Measurements from ENCODE around the gene ARRDC3.

ARRDC3 gene

GRCh38 chr5:91369480-91369879, 13.6 kb downstream of the ARRDC3 start:
- no peak overlapping the region for H3K9ac ChIP-seq (ENCODE audit: low read depth, low read length)
- no peaks in the 10 kb centered on the region for H3K4me1 ChIP-seq (ENCODE audit: insufficient read depth, low read length)
- no peak overlapping the region for H3K27ac ChIP-seq (ENCODE audit: low read length)
- H3K36me3 ChIP-seq (ENCODE audit: insufficient read depth, low read depth, low read length), result peaks cover 68% of the 10 kb centered on the region
- H3K4me3 ChIP-seq (ENCODE audit: low read length), result no peak overlapping the region
- no peaks in the 10 kb centered on the region for H3K9me3 ChIP-seq (ENCODE audit: insufficient read depth, low read depth, low read length)
- H3K27me3 ChIP-seq (ENCODE audit: insufficient read depth, low read length), result no peaks in the 10 kb centered on the region

- Histone ChIP-seq H3K4me1 (ENCODE audit: insufficient read depth, low read length) (no peaks in the 10 kb centered on the region), H3K36me3 (ENCODE audit: insufficient read depth, low read depth, low read length) (peaks cover 54% of the 10 kb centered on the region), H3K27ac (ENCODE audit: low read length) (no peak overlapping the region), H3K27me3 (ENCODE audit: insufficient read depth, low read length) (no peaks in the 10 kb centered on the region), H3K9ac (ENCODE audit: low read depth, low read length) (no peak overlapping the region), H3K9me3 (ENCODE audit: insufficient read depth, low read depth, low read length) (no peaks in the 10 kb centered on the region), H3K4me3 (ENCODE audit: low read length) (no peak overlapping the region)
Observed at GRCh38 chr5:91367908-91368648, 15.0 kb downstream of the ARRDC3 start.

GRCh38 chr5:91367344-91367743, 15.8 kb downstream of the ARRDC3 start:
- no peaks in the 10 kb centered on the region for H3K9me3 ChIP-seq (ENCODE audit: insufficient read depth, low read depth, low read length)
- no peaks in the 10 kb centered on the region for H3K27me3 ChIP-seq (ENCODE audit: insufficient read depth, low read length)
- H3K4me1 ChIP-seq (ENCODE audit: insufficient read depth, low read length), result no peaks in the 10 kb centered on the region
- H3K27ac ChIP-seq (ENCODE audit: low read length), result no peak overlapping the region
- H3K4me3 ChIP-seq (ENCODE audit: low read length), result no peak overlapping the region
- no peak overlapping the region for H3K9ac ChIP-seq (ENCODE audit: low read depth, low read length)
- peaks cover 46% of the 10 kb centered on the region for H3K36me3 ChIP-seq (ENCODE audit: insufficient read depth, low read depth, low read length)

- Histone ChIP-seq H3K9ac (ENCODE audit: low read depth, low read length) (no peak overlapping the region), H3K27ac (ENCODE audit: low read length) (no peak overlapping the region), H3K36me3 (ENCODE audit: insufficient read depth, low read depth, low read length) (peaks cover 38% of the 10 kb centered on the region), H3K27me3 (ENCODE audit: insufficient read depth, low read length) (no peaks in the 10 kb centered on the region), H3K4me1 (ENCODE audit: insufficient read depth, low read length) (no peaks in the 10 kb centered on the region), H3K4me3 (ENCODE audit: low read length) (no peak overlapping the region), H3K9me3 (ENCODE audit: insufficient read depth, low read depth, low read length) (no peaks in the 10 kb centered on the region)
Observed at GRCh38 chr5:91366551-91366950, 16.6 kb downstream of the ARRDC3 start.

- no peaks in the 10 kb centered on the region for H3K4me1 ChIP-seq (ENCODE audit: insufficient read depth, low read length)
- no peak overlapping the region for H3K4me3 ChIP-seq (ENCODE audit: low read length)
- peaks cover 28% of the 10 kb centered on the region for H3K36me3 ChIP-seq (ENCODE audit: insufficient read depth, low read depth, low read length)
- H3K9ac ChIP-seq (ENCODE audit: low read depth, low read length), result no peak overlapping the region
- H3K27me3 ChIP-seq (ENCODE audit: insufficient read depth, low read length), result no peaks in the 10 kb centered on the region
- no peaks in the 10 kb centered on the region for H3K9me3 ChIP-seq (ENCODE audit: insufficient read depth, low read depth, low read length)
- H3K27ac ChIP-seq (ENCODE audit: low read length), result no peak overlapping the region
Observed at GRCh38 chr5:91365498-91365897, 17.6 kb downstream of the ARRDC3 start.

GRCh38 chr5:91362935-91363334, 20.2 kb downstream of the ARRDC3 start:
- no peaks in the 10 kb centered on the region for H3K9me3 ChIP-seq (ENCODE audit: insufficient read depth, low read depth, low read length)
- peaks cover 3% of the 10 kb centered on the region for H3K36me3 ChIP-seq (ENCODE audit: insufficient read depth, low read depth, low read length)
- no peaks in the 10 kb centered on the region for H3K4me1 ChIP-seq (ENCODE audit: insufficient read depth, low read length)
- H3K27me3 ChIP-seq (ENCODE audit: insufficient read depth, low read length), result no peaks in the 10 kb centered on the region
- H3K9ac ChIP-seq (ENCODE audit: low read depth, low read length), result no peak overlapping the region
- H3K4me3 ChIP-seq (ENCODE audit: low read length), result no peak overlapping the region
- H3K27ac ChIP-seq (ENCODE audit: low read length), result no peak overlapping the region

GRCh38 chr5:91361790-91362189, 21.3 kb downstream of the ARRDC3 start:
- Histone ChIP-seq H3K36me3 (ENCODE audit: insufficient read depth, low read depth, low read length) (no peaks in the 10 kb centered on the region), H3K27me3 (ENCODE audit: insufficient read depth, low read length) (no peaks in the 10 kb centered on the region), H3K27ac (ENCODE audit: low read length) (no peak overlapping the region), H3K9ac (ENCODE audit: low read depth, low read length) (no peak overlapping the region), H3K4me3 (ENCODE audit: low read length) (no peak overlapping the region), H3K4me1 (ENCODE audit: insufficient read depth, low read length) (peaks cover 4% of the 10 kb centered on the region), H3K9me3 (ENCODE audit: insufficient read depth, low read depth, low read length) (no peaks in the 10 kb centered on the region)

- Histone ChIP-seq H3K4me3 (ENCODE audit: low read length) (no peak overlapping the region), H3K9ac (ENCODE audit: low read depth, low read length) (no peak overlapping the region), H3K27me3 (ENCODE audit: insufficient read depth, low read length) (no peaks in the 10 kb centered on the region)
Observed at GRCh38 chr5:91361055-91361701, 21.9 kb downstream of the ARRDC3 start.

GRCh38 chr5:91359962-91360609, 23.0 kb downstream of the ARRDC3 start:
- Histone ChIP-seq H3K9ac (ENCODE audit: low read depth, low read length) (no peak overlapping the region), H3K27ac (ENCODE audit: low read length) (no peak overlapping the region), H3K4me3 (ENCODE audit: low read length) (no peak overlapping the region), H3K36me3 (ENCODE audit: insufficient read depth, low read depth, low read length) (no peaks in the 10 kb centered on the region), H3K4me1 (ENCODE audit: insufficient read depth, low read length) (peaks cover 4% of the 10 kb centered on the region), H3K9me3 (ENCODE audit: insufficient read depth, low read depth, low read length) (no peaks in the 10 kb centered on the region), H3K27me3 (ENCODE audit: insufficient read depth, low read length) (no peaks in the 10 kb centered on the region)

More at GRCh38 chr5:91361055-91361701, 21.9 kb downstream of the ARRDC3 start:
- Histone ChIP-seq H3K9me3 (ENCODE audit: insufficient read depth, low read depth, low read length) (no peaks in the 10 kb centered on the region), H3K27ac (ENCODE audit: low read length) (no peak overlapping the region), H3K36me3 (ENCODE audit: insufficient read depth, low read depth, low read length) (no peaks in the 10 kb centered on the region), H3K4me1 (ENCODE audit: insufficient read depth, low read length) (peaks cover 4% of the 10 kb centered on the region)

- Histone ChIP-seq H3K4me3 (ENCODE audit: low read length) (no peak overlapping the region), H3K27ac (ENCODE audit: low read length) (no peak overlapping the region), H3K9me3 (ENCODE audit: insufficient read depth, low read depth, low read length) (no peaks in the 10 kb centered on the region), H3K4me1 (ENCODE audit: insufficient read depth, low read length) (peaks cover 4% of the 10 kb centered on the region), H3K27me3 (ENCODE audit: insufficient read depth, low read length) (no peaks in the 10 kb centered on the region), H3K9ac (ENCODE audit: low read depth, low read length) (no peak overlapping the region), H3K36me3 (ENCODE audit: insufficient read depth, low read depth, low read length) (no peaks in the 10 kb centered on the region)
Observed at GRCh38 chr5:91357806-91358205, 25.3 kb downstream of the ARRDC3 start.

GRCh38 chr5:91357012-91357634, 26.0 kb downstream of the ARRDC3 start:
- no peak overlapping the region for H3K9ac ChIP-seq (ENCODE audit: low read depth, low read length)
- H3K4me3 ChIP-seq (ENCODE audit: low read length), result no peak overlapping the region
- H3K36me3 ChIP-seq (ENCODE audit: insufficient read depth, low read depth, low read length), result no peaks in the 10 kb centered on the region
- peaks cover 4% of the 10 kb centered on the region for H3K4me1 ChIP-seq (ENCODE audit: insufficient read depth, low read length)
- no peak overlapping the region for H3K27ac ChIP-seq (ENCODE audit: low read length)
- H3K27me3 ChIP-seq (ENCODE audit: insufficient read depth, low read length), result no peaks in the 10 kb centered on the region
- H3K9me3 ChIP-seq (ENCODE audit: insufficient read depth, low read depth, low read length), result no peaks in the 10 kb centered on the region

Measured in iPS-20b (cell line).